ENCODE data around the gene PPP1R7. TPM values are rescaled to one million over a fixed set of nuclear protein-coding genes. Genes with fewer than 3 reads are reported as not detected.

Gene PPP1R7
- total and polyA plus RNA-seq, 7 donors, result 44.0 to 108 (median 72.5) TPM

DNA sequence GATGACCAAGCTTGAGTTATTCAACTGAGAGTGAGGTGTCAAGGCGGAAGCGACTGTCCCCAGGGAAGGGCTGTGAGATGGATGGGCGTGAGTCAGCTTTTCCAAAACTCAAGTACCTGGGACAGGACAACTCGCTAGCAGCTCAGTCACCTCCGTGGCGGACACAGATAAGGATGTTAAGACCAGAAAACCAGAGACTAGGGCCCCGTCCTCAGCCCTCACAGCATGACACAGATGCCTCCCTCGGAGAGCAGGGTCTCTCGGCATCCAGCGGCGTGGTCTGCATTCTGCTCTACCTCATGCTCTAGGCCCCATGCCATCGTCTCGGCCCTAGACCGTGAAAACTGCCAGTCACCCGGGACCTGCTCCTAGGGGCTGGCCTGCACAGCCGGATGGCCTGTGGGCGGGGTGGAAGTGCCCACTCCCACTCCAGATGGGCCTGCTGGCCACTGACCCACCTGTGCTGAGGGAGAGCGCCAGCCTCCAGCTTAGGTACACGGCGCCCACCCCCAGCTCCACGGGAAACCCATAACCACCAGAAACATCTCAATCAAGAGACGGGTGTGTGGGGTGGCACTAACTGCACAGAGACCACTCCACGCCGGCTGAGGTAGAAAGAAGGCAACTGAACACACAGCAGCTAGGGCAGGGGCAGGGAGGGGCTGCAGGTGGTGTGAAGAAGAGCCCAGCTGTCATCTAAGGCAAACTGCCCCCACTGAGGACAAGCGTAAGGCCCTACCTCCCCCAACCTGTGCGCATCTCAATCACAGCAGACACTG lies 78.0 kb downstream of the PPP1R7 start:
- no peak overlapping the region for H3K27ac ChIP-seq
- ATAC-seq (no peak), DNase-seq (peak in 1 of 2 donors; percentile 41)
- H3K4me3 ChIP-seq, result no peak overlapping the region
- H3K27me3 ChIP-seq (ENCODE audit: insufficient read depth in 3 of 3, low read length in 2 of 3), result no peaks in the 10 kb centered on the region
- intact Hi-C loops (cut with DNase I), result no loop called here
- H3K9me3 ChIP-seq, result no peaks in the 10 kb centered on the region
- peaks cover 5 to 83% of the 10 kb centered on the region in 2 donors for H3K36me3 ChIP-seq (ENCODE audit: insufficient read depth in 1 of 2, low read depth in 1 of 2)
- no peak for TF ChIP-seq CTCF (IDR thresholded peaks at IDR 0.05)
- WGBS, 3 donors, result 86 to 93% (median 91%) methylated on average over 26 of the region's 26 CpGs
- peaks cover 6% of the 10 kb centered on the region for H3K4me1 ChIP-seq

DNA sequence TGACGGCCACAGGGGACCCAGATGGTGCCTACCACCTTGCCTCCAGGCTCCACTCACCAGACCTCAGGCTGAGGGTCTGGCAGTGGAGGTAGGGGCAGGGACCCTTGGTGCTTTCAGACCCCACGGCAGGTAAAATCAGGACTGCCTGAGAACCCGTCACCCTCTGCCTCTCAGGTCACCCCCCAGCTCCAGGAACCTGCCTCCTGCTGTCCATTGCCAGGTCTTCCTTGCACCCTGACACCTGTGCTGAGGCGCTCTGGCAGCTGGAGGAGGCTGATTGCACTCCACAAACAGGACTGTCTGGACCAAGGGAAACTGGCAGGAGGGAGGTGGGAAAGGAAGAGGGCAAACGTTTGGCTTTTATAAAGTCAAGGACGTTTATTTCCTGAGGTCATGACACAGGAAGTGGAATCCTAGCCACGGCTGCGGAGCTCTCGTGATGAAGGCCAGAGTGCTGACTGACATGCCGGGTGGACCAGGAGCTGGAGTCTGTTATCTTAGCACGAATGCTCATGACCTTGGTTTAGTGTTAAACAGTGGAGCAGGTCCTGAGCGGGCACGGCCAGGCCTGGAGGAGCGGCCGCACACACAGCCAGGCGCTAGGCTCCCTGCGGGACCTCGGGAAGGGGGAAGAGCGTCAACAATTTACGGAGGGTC lies 78.7 kb downstream of the PPP1R7 start:
- ATAC-seq, result no peak
- H3K4me1 ChIP-seq, result peaks cover 5% of the 10 kb centered on the region
- WGBS, 3 donors, result 77 to 81% (median 80%) methylated on average over 19 to 20 of the region's 20 CpGs
- intact Hi-C loops (cut with DNase I), result no loop called here
- no peak overlapping the region for H3K4me3 ChIP-seq
- no peak overlapping the region for H3K27ac ChIP-seq
- H3K9me3 ChIP-seq, result no peaks in the 10 kb centered on the region
- DNase-seq, result peak in 1 of 2 donors; percentile 36
- H3K27me3 ChIP-seq (ENCODE audit: insufficient read depth in 3 of 3, low read length in 2 of 3), result no peaks in the 10 kb centered on the region
- H3K36me3 ChIP-seq (ENCODE audit: insufficient read depth in 1 of 2, low read depth in 1 of 2), result peaks cover 5 to 90% of the 10 kb centered on the region in 2 donors
- TF ChIP-seq CTCF (IDR thresholded peaks at IDR 0.05), result no peak

DNA sequence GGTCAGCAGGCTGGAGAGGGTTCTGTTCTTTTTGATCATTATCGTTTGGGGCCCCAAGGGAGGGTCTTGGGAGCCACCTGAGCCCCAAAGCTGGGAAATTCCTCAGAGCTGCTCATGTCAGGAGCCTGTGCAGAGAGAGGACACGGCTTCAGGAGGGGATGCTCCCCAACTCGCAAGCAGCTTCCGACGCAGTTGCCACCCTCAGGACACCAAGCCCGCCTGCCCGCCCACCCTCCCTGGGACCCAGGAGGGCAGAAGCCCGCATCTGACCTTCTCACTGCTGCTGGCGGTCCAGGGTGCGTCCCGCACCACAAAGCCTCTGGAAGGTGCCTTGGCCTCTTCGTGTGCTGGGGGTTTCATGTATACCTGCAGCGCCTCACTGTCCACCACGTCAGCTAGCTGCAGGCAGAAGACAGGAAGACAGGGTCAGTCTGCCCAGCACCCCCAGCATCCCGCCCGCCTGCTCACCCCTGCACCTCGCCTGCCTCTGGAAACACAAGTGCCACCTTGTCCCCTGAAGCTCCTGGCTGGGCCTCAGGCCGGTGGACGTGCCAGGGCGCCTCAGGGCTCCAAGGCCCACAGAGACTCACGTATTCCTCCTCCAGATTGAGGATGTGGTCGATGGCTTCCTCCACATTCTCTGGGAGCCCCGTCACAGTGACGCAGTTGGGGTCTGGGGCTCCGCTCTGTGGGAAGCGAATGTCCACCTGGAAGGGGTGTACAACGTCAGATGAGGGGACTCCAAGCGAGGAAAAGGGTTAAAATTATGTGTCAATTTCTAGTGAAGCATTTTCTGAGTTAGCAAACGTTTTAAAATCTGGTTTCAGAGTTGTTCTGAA lies 79.5 kb downstream of the PPP1R7 start:
- H3K27me3 ChIP-seq (ENCODE audit: insufficient read depth in 3 of 3, low read length in 2 of 3), result no peaks in the 10 kb centered on the region
- H3K36me3 ChIP-seq (ENCODE audit: insufficient read depth in 1 of 2, low read depth in 1 of 2), result peaks cover 12 to 98% of the 10 kb centered on the region in 2 donors
- H3K27ac ChIP-seq, result no peak overlapping the region
- TF ChIP-seq CTCF (IDR thresholded peaks at IDR 0.05), result no peak
- no peak overlapping the region for H3K4me3 ChIP-seq
- intact Hi-C loops (cut with DNase I), result loop anchor here in 1 of 2 donors (5.0 kb wide), 1 partner anchor 147 kb away; no protein-coding TSS in a partner anchor
- DNase-seq (peak in 1 of 2 donors; percentile 31), ATAC-seq (no peak)
- no peaks in the 10 kb centered on the region for H3K4me1 ChIP-seq
- no peaks in the 10 kb centered on the region for H3K9me3 ChIP-seq
- WGBS, 3 donors, result 90 to 91% (median 91%) methylated on average over 29 of the region's 29 CpGs

GRCh38 chr2:241230435-241230834 lies 80.2 kb downstream of the PPP1R7 start:
- Histone ChIP-seq H3K27ac (no peak overlapping the region), H3K4me1 (no peaks in the 10 kb centered on the region), H3K36me3 (ENCODE audit: insufficient read depth in 1 of 2, low read depth in 1 of 2) (peaks cover 12 to 100% of the 10 kb centered on the region in 2 donors), H3K27me3 (ENCODE audit: insufficient read depth in 3 of 3, low read length in 2 of 3) (no peaks in the 10 kb centered on the region), H3K9me3 (no peaks in the 10 kb centered on the region), H3K4me3 (no peak overlapping the region)
- ATAC-seq (no peak), DNase-seq (peak in 1 of 2 donors; percentile 27)
- TF ChIP-seq CTCF (IDR thresholded peaks at IDR 0.05), result no peak
- intact Hi-C loops (cut with DNase I), result loop anchor here in 1 of 2 donors (5.0 kb wide), 1 partner anchor 148 kb away; no protein-coding TSS in a partner anchor
- 81 to 91% (median 89%) methylated on average over 19 of the region's 19 CpGs for WGBS, 3 donors

Data from psoas muscle (tissue), 8 donors.